Measurements from ENCODE around the gene VGF.

Gene VGF

GRCh38 chr7:101167645-101168411 lies 2.5 kb upstream of the VGF start (continued):
- TF ChIP-seq SCRT2 (tag by site-specific recombination; IDR thresholded peaks at IDR 0.05), result no peak
- TF ChIP-seq ZNF670 (tag by site-specific recombination; IDR thresholded peaks at IDR 0.05; ENCODE audit: low read depth), result no peak
- TF ChIP-seq ZNF10 (tag by site-specific recombination; IDR thresholded peaks at IDR 0.05), result no peak

- ChIA-PET CTCF (interaction anchor here (2.4 kb wide), 1 partner anchor 23 kb away, joined by 14 read pairs; no protein-coding TSS in a partner anchor), POLR2A (interaction anchor here (0.6 kb wide), 1 partner anchor 138 kb away, joined by 3 read pairs; no protein-coding TSS in a partner anchor)
- peaks cover 20% of the 10 kb centered on the region for H3K4me1 ChIP-seq (ENCODE audit: control insufficient read depth, insufficient read depth, low read length)
- H3K36me3 ChIP-seq (ENCODE audit: control insufficient read depth in 2 of 2, insufficient read depth in 1 of 2, low read length in 2 of 2), result no peaks in the 10 kb centered on the region
- H3K4me3 ChIP-seq (ENCODE audit: low read depth, low read length), result no peak overlapping the region
- no peaks in the 10 kb centered on the region for H3K9me3 ChIP-seq (ENCODE audit: control insufficient read depth, insufficient read depth, low read depth, low read length)
- H3K27ac ChIP-seq (ENCODE audit: extremely low read depth, low read depth, low read length), result no peak overlapping the region
- TF ChIP-seq INSM2 (tag by site-specific recombination; IDR thresholded peaks at IDR 0.05), result peak; percentile 39; the same call in 1 of the 2 replicates
- peak; percentile 61 for TF ChIP-seq SP7 (tag by site-specific recombination; IDR thresholded peaks at IDR 0.05)
- TF ChIP-seq PRDM1 (tag by site-specific recombination; IDR thresholded peaks at IDR 0.05), result peak; percentile 96
- TF ChIP-seq ZNF76 (tag by site-specific recombination; IDR thresholded peaks at IDR 0.05; ENCODE audit: borderline replicate concordance, low read depth), result 0 out of 2 replicates have a peak, but pooled peaks have one; percentile 10
- no peak for TF ChIP-seq RBAK (tag by site-specific recombination; IDR thresholded peaks at IDR 0.05)
- peak; percentile 89 for TF ChIP-seq ZNF398 (tag by site-specific recombination; IDR thresholded peaks at IDR 0.05)
- TF ChIP-seq ZBTB26 (tag by site-specific recombination; optimal IDR thresholded peaks at IDR 0.05), result peak; percentile 14
- peak; percentile 99 for TF ChIP-seq ZBTB17 (tag by site-specific recombination; IDR thresholded peaks at IDR 0.05)
- no peak for TF ChIP-seq ZFP69B (tag by site-specific recombination; IDR thresholded peaks at IDR 0.05)
- peak; percentile 94 for TF ChIP-seq ZNF366 (tag by site-specific recombination; conservative IDR thresholded peaks at IDR 0.05)
- peak; percentile 64 for TF ChIP-seq ZNF16 (tag by site-specific recombination; IDR thresholded peaks at IDR 0.05; ENCODE audit: low read depth)
- no peak for TF ChIP-seq MEIS1 (CRISPR knock-in tag; IDR thresholded peaks at IDR 0.05; ENCODE audit: borderline replicate concordance)
- peak; percentile 66 for TF ChIP-seq ZBTB10 (tag by site-specific recombination; IDR thresholded peaks at IDR 0.05)
- peak; percentile 85 for TF ChIP-seq EGR2 (tag by site-specific recombination; IDR thresholded peaks at IDR 0.05; ENCODE audit: low read depth)
- no peak for TF ChIP-seq SETDB1 (IDR thresholded peaks at IDR 0.05; ENCODE audit: insufficient read length, low read length)
- TF ChIP-seq ZBTB7A (tag by site-specific recombination; IDR thresholded peaks at IDR 0.05; ENCODE audit: low read depth), result 0 out of 2 replicates have a peak, but pooled peaks have one; percentile 12
- peak; percentile 71 for TF ChIP-seq HIC1 (tag by site-specific recombination; IDR thresholded peaks at IDR 0.05)
- 0 out of 2 replicates have a peak, but pooled peaks have one; percentile 6 for TF ChIP-seq ZXDB (tag by site-specific recombination; IDR thresholded peaks at IDR 0.05)
- 0 out of 2 replicates have a peak, but pooled peaks have one; percentile 50 for TF ChIP-seq IKZF3 (tag by site-specific recombination; IDR thresholded peaks at IDR 0.05)
Observed at GRCh38 chr7:101166909-101167644, 1.7 kb upstream of the VGF start.

Data from HEK293 (cell line).